KMS-11 (cell line): ENCODE results near the gene POGZ.

Experiments
- H2AFZ ChIP-seq: fragments of 200-600 bp; sonication (generic); 2 replicates; pipeline ENCODE4 v1.6.1; 2016; ENCODE audit warnings: antibody characterized with exemption, mixed run types, low read depth
- H3K27ac ChIP-seq: fragments of 200-600 bp; sonication (generic); 2 replicates; pipeline ENCODE4 v1.6.1; 2016; ENCODE audit warnings: mild to moderate bottlenecking, mixed run types
- H3K27me3 ChIP-seq: fragments of 200-600 bp; sonication (generic); 2 replicates; pipeline ENCODE4 v1.6.1; 2017; ENCODE audit warnings: mild to moderate bottlenecking, low read depth, mixed run types, moderate library complexity; ENCODE audit not compliant: insufficient read depth
- H3K36me3 ChIP-seq: fragments of 200-600 bp; sonication (generic); 2 replicates; pipeline ENCODE4 v1.6.1; 2017; ENCODE audit warnings: mild to moderate bottlenecking, mixed run types; ENCODE audit not compliant: insufficient read depth
- H3K4me1 ChIP-seq: fragments of 200-600 bp; sonication (generic); 2 replicates; pipeline ENCODE4 v1.6.1; 2016; ENCODE audit warnings: mild to moderate bottlenecking, low read depth, mixed run types; ENCODE audit not compliant: poor library complexity, severe bottlenecking
- H3K4me2 ChIP-seq: fragments of 200-600 bp; sonication (generic); 2 replicates; pipeline ENCODE4 v1.7.0; 2016; ENCODE audit warnings: mild to moderate bottlenecking, mixed run types
- H3K4me3 ChIP-seq: fragments of 200-600 bp; sonication (generic); IDR thresholded peaks from 2 replicates; pipeline ENCODE4 v1.6.1; 2017; ENCODE audit warnings: low read depth, low read length, mixed read lengths; ENCODE audit not compliant: insufficient read depth
- H3K79me2 ChIP-seq: fragments of 200-600 bp; sonication (generic); 2 replicates; pipeline ENCODE4 v1.6.1; 2016; ENCODE audit warnings: low read depth, mixed run types; ENCODE audit not compliant: insufficient read depth
- H3K9ac ChIP-seq: fragments of 200-600 bp; sonication (generic); 2 replicates; pipeline ENCODE4 v1.6.1; 2016; ENCODE audit warnings: mild to moderate bottlenecking, mixed run types
- H4K20me1 ChIP-seq: fragments of 200-600 bp; sonication (generic); 2 replicates; pipeline ENCODE4 v1.6.1; 2016; ENCODE audit warnings: mild to moderate bottlenecking, mixed run types; ENCODE audit not compliant: insufficient read depth
- TF ChIP-seq, protein P1 (sequence below): fragments of 200-600 bp; sonication (generic); conservative IDR thresholded peaks from 2 replicates; pipeline ENCODE4 v1.6.1; 2017; ENCODE audit warnings: low read depth, mild to moderate bottlenecking, antibody characterized with exemption, low read length, moderate library complexity, mixed read lengths

The POGZ gene

DNA sequence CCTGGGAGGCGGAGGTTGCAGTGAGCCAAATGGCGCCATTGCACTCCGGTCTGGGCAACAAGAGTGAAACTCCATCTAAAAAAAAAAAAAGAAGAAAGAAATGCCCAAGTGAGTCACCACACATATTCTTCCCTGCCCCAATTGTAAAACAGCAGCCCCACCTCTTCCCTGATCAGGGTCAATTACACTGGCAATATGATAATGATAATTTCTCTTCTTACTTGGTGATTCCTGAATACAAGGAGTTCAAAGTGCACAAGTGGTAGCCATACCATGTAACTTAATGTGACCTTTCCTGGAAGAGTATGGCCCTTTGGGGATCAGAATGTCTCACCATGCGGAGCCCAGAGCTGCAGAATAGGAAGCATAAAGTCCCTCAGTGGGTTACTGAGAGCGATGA lies 40.1 kb upstream of the POGZ start:
- Histone ChIP-seq H3K4me2 (no peak overlapping the region), H3K27me3 (no peaks in the 10 kb centered on the region), H3K36me3 (no peaks in the 10 kb centered on the region), H3K79me2 (no peaks in the 10 kb centered on the region), H4K20me1 (no peaks in the 10 kb centered on the region), H3K4me3 (no peak overlapping the region), H3K9ac (no peak overlapping the region), H3K27ac (no peak overlapping the region), H3K4me1 (peaks cover 35% of the 10 kb centered on the region), H2AFZ (no peak overlapping the region)
- TF ChIP-seq, protein P1, sequence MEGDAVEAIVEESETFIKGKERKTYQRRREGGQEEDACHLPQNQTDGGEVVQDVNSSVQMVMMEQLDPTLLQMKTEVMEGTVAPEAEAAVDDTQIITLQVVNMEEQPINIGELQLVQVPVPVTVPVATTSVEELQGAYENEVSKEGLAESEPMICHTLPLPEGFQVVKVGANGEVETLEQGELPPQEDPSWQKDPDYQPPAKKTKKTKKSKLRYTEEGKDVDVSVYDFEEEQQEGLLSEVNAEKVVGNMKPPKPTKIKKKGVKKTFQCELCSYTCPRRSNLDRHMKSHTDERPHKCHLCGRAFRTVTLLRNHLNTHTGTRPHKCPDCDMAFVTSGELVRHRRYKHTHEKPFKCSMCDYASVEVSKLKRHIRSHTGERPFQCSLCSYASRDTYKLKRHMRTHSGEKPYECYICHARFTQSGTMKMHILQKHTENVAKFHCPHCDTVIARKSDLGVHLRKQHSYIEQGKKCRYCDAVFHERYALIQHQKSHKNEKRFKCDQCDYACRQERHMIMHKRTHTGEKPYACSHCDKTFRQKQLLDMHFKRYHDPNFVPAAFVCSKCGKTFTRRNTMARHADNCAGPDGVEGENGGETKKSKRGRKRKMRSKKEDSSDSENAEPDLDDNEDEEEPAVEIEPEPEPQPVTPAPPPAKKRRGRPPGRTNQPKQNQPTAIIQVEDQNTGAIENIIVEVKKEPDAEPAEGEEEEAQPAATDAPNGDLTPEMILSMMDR: no peak

DNA sequence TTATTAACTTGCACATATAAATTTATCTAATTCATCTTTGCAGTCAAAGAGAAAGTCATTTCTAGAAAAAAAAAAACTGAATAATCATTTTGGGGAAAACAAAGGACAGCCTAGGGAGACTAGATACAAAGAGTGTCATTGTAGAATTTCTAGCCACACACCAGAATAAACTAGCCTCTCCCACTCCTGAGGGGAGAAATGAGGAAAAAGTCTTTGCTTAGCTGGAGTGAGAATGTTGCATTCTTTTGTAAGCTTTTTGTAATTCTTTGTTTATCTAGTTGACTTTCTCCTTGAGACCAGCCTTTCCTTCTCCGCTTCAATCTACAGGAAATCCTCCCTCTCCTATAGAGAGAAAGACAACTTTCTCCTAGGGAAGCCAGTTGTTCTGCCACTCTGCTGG lies 36.0 kb upstream of the POGZ start:
- peaks cover 26% of the 10 kb centered on the region for H3K4me1 ChIP-seq
- H2AFZ ChIP-seq: no peak overlapping the region
- TF ChIP-seq, protein P1: no peak
- H3K9ac ChIP-seq: no peak overlapping the region
- H3K4me3 ChIP-seq: no peak overlapping the region
- no peak overlapping the region for H3K27ac ChIP-seq
- no peaks in the 10 kb centered on the region for H3K27me3 ChIP-seq
- no peaks in the 10 kb centered on the region for H3K79me2 ChIP-seq
- H3K36me3 ChIP-seq: no peaks in the 10 kb centered on the region
- peak overlapping the region; percentile 12 for H3K4me2 ChIP-seq
- no peaks in the 10 kb centered on the region for H4K20me1 ChIP-seq

DNA sequence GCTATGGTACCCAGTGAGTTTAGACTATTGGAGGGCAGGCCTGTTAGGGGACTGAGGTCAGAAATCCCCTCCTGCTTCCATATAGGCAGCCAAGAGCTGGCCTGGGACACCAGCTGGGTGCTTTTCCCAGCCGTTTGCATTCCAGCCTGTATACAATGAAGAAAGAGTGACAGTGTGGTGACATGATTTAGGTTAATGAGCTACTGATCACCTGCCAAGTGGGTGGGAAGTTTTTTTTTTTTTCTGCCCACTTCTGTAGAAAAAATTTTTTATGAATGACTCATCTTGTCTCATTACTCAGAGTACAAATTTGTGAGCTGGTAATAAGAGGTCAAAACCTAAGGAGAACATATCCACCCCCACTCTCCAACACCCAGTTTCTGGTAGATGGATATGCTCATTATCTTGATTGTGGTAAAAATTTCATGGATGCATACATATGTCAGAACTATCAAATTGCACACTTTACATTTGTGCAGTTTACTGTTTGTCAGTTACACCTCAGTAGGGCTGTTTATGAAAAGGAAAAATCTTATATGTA lies 35.5 kb upstream of the POGZ start:
- Histone ChIP-seq H3K9ac (no peak overlapping the region), H3K4me2 (peak overlapping the region; percentile 12), H3K4me1 (peaks cover 31% of the 10 kb centered on the region), H2AFZ (no peak overlapping the region), H4K20me1 (no peaks in the 10 kb centered on the region), H3K36me3 (no peaks in the 10 kb centered on the region), H3K79me2 (no peaks in the 10 kb centered on the region), H3K27me3 (no peaks in the 10 kb centered on the region), H3K4me3 (no peak overlapping the region), H3K27ac (no peak overlapping the region)
- TF ChIP-seq, protein P1: no peak

DNA sequence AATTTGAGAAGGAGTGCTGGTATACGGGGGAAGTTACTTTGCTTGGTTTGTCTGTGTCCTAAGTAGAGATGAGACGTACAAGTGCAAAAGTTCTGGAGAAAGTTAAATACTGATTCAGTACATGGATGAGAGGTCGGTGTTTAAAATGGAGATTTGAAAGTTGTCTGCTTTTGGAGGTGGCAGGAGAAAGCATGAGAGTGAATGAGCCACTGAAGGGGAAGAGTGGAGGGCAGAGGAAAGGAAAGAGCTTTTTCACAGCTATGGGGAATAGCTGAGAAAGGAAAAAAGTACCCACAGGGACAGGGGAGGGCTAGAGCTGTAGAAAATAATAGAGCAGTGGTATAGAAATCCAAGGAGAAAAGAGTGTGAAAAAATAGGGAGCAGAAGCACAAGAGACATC lies 33.7 kb upstream of the POGZ start:
- TF ChIP-seq, protein P1: no peak

More for the DNA sequence above, 33.7 kb upstream of the POGZ start:
- Histone ChIP-seq H3K4me3 (no peak overlapping the region), H2AFZ (no peak overlapping the region), H4K20me1 (no peaks in the 10 kb centered on the region), H3K36me3 (no peaks in the 10 kb centered on the region), H3K9ac (no peak overlapping the region), H3K27ac (no peak overlapping the region), H3K4me2 (no peak overlapping the region), H3K27me3 (no peaks in the 10 kb centered on the region), H3K4me1 (peaks cover 35% of the 10 kb centered on the region), H3K79me2 (no peaks in the 10 kb centered on the region)
